Measurements from ENCODE around the gene USP6. TPM values are rescaled to one million over a fixed set of nuclear protein-coding genes. Genes with fewer than 3 reads are reported as not detected.

USP6 gene
- total RNA-seq, 1 experiment from 2014 or later, result not detected

GRCh38 chr17:5077781-5078105 is 38.1 kb upstream of the USP6 start:
- no peaks in the 10 kb centered on the region for H3K27me3 Mint-ChIP-seq (ENCODE audit: insufficient read depth, unreplicated experiment)
- POLR2A ChIA-PET, result no interaction called here
- no peaks in the 10 kb centered on the region for H3K4me1 Mint-ChIP-seq (ENCODE audit: insufficient read depth, unreplicated experiment)
- H3K4me3 Mint-ChIP-seq (ENCODE audit: unreplicated experiment), result no peak overlapping the region
- no peak for DNase-seq (ENCODE audit: unreplicated experiment)
- BruUV-seq (replicated peaks), result no TSS peak
- CTCF ChIA-PET, result no interaction called here
- no peak overlapping the region for H3K27ac Mint-ChIP-seq (ENCODE audit: low read depth, unreplicated experiment)
- intact Hi-C loops (cut with micrococcal nuclease), result no loop called here
- peaks cover 8% of the 10 kb centered on the region for H3K9me3 Mint-ChIP-seq (ENCODE audit: unreplicated experiment)
- peaks cover 6% of the 10 kb centered on the region for H3K36me3 Mint-ChIP-seq (ENCODE audit: insufficient read depth, unreplicated experiment)
- TF ChIP-seq CTCF (IDR thresholded peaks at IDR 0.05; ENCODE audit: unreplicated experiment), result no peak

- H3K27ac Mint-ChIP-seq (ENCODE audit: low read depth, unreplicated experiment), result no peak within 1 kb of the TSS
- ChIA-PET POLR2A (no interaction called here), CTCF (interaction anchor here (0.6 kb wide), 2 partner anchors 165 to 655 kb away, joined by 4 read pairs; no protein-coding TSS in a partner anchor)
- intact Hi-C loops (cut with micrococcal nuclease), result no loop called here
- H3K27me3 Mint-ChIP-seq (ENCODE audit: insufficient read depth, unreplicated experiment), result no peaks in the 10 kb centered on the region
- H3K4me3 Mint-ChIP-seq (ENCODE audit: unreplicated experiment), result no peak within 1 kb of the TSS
- peaks cover 8% of the 10 kb centered on the region for H3K9me3 Mint-ChIP-seq (ENCODE audit: unreplicated experiment)
- H3K36me3 Mint-ChIP-seq (ENCODE audit: insufficient read depth, unreplicated experiment), result peaks cover 6% of the 10 kb centered on the region
- no TSS peak for BruUV-seq (replicated peaks)
- H3K4me1 Mint-ChIP-seq (ENCODE audit: insufficient read depth, unreplicated experiment), result no peaks in the 10 kb centered on the region
- TF ChIP-seq CTCF (IDR thresholded peaks at IDR 0.05; ENCODE audit: unreplicated experiment), result no peak
- no peak for DNase-seq (ENCODE audit: unreplicated experiment)
Observed at GRCh38 chr17:5078106-5079028, 37.5 kb upstream of the USP6 start, which contains the start of gene ZFP3. TSS of gene ZFP3 (plus strand) at chr17:5078467. CDS start at chr17:5091505, 13,038 bp downstream.

- ChIA-PET CTCF (no interaction called here), POLR2A (no interaction called here)
- Mint-ChIP-seq H3K27ac (ENCODE audit: low read depth, unreplicated experiment) (no peak overlapping the region), H3K4me3 (ENCODE audit: unreplicated experiment) (no peak overlapping the region), H3K27me3 (ENCODE audit: insufficient read depth, unreplicated experiment) (no peaks in the 10 kb centered on the region), H3K9me3 (ENCODE audit: unreplicated experiment) (peaks cover 8% of the 10 kb centered on the region), H3K36me3 (ENCODE audit: insufficient read depth, unreplicated experiment) (peaks cover 6% of the 10 kb centered on the region), H3K4me1 (ENCODE audit: insufficient read depth, unreplicated experiment) (no peaks in the 10 kb centered on the region)
- no peak for TF ChIP-seq CTCF (IDR thresholded peaks at IDR 0.05; ENCODE audit: unreplicated experiment)
- no TSS peak for BruUV-seq (replicated peaks)
- DNase-seq (ENCODE audit: unreplicated experiment), result no peak
- intact Hi-C loops (cut with micrococcal nuclease), result no loop called here
Observed at GRCh38 chr17:5080591-5080990, 35.2 kb upstream of the USP6 start.

- no peak overlapping the region for H3K27ac Mint-ChIP-seq (ENCODE audit: low read depth, unreplicated experiment)
- ChIA-PET CTCF (no interaction called here), POLR2A (no interaction called here)
- no peak for DNase-seq (ENCODE audit: unreplicated experiment)
- H3K36me3 Mint-ChIP-seq (ENCODE audit: insufficient read depth, unreplicated experiment), result no peaks in the 10 kb centered on the region
- intact Hi-C loops (cut with micrococcal nuclease), result no loop called here
- BruUV-seq (replicated peaks), result no TSS peak
- no peak overlapping the region for H3K4me3 Mint-ChIP-seq (ENCODE audit: unreplicated experiment)
- no peaks in the 10 kb centered on the region for H3K4me1 Mint-ChIP-seq (ENCODE audit: insufficient read depth, unreplicated experiment)
- H3K9me3 Mint-ChIP-seq (ENCODE audit: unreplicated experiment), result peaks cover 52% of the 10 kb centered on the region
- no peak for TF ChIP-seq CTCF (IDR thresholded peaks at IDR 0.05; ENCODE audit: unreplicated experiment)
- no peaks in the 10 kb centered on the region for H3K27me3 Mint-ChIP-seq (ENCODE audit: insufficient read depth, unreplicated experiment)
Observed at GRCh38 chr17:5092218-5093010, 23.4 kb upstream of the USP6 start.

All from MCF 10A (cell line).